CD4-positive, alpha-beta T cell treated with Interleukin-15 for 1 hour (primary cell): ENCODE results near the gene CIP2A.
A peak's percentile ranks its signal among the peaks of the same experiment; 100 is the strongest.
"Not testable (repeated sequence)": the region's sequence is repeated elsewhere in the genome, so short reads cannot be mapped to it uniquely, and the experiment has no call there.

Experiments
- DNase-seq: peaks from one replicate; pipeline ENCODE4 v3.0.0-alpha.2; 2020

Gene CIP2A

DNA sequence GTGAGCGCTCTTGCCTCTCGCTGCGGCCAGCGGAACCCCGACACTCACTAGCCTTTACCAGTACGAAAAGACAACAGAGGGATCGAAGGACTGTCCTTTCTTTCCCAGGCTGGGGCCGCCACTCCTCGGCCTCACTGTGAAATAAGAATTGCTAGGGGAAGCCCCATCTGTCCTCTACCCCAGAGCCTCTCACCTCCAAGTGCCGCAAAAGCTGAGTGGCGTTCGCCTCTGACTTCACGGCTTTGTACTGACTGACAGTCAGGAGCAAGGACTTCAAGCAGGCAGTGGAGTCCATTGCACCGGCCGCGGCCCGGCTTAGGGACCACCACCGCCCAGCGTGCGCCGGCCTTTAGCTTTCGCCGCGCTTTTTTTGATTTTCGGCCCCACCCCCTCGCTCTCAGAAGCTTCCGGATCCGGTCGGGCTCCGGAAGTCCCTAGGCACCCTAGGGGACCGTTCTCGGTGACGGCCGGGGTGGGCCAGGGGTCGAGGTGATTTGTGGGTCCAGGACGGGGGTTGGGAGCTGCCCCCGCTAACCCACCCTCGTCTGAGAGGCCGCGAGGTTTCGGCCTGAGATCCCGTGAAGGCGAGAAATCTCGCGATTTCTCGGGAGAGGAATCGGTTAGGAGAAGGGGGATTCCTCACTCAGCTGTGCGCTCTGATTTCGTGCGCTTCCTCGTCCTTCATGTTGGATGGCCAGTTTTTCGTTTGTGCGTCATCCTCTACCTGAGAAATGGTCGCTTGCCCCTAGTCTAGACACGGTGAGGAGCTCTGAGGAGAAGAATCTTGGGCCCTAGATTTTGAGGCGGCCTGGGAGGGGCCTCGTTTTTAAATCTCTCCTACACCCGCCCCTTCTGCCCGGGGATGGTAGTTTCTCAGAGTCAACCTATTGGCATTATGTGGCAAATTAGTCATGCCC lies at the start of gene CIP2A, which contains the start of gene DZIP3:
Gene CIP2A (minus strand): TSS at position 358 of the 917 bp plus-strand sequence. CDS start 63 bp downstream, at position 295.
Gene DZIP3 (plus strand): TSS at position 642 of the 917 bp plus-strand sequence. CDS start 15,685 bp downstream, outside the sequence.
- DNase-seq = peak; percentile 91

DNA sequence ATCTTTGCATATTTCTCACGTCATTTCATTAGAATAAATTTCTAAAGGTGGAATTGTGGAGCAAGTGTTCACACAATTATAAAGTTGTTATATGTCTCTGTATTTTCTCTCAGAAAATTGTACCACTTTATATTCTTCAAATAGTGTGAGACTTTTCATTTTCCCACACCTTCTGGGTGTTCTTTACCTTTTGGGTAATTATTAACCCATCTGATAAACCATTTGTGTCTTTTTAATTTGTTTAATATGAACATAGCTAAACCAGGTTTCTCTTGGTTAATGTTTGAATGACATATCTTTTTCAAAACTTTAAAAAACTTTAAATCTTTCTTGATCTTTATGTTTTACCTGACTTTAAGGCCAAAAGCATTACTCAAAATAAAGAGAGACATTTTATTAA lies 40.7 kb upstream of the CIP2A start:
- no peak for DNase-seq

DNA sequence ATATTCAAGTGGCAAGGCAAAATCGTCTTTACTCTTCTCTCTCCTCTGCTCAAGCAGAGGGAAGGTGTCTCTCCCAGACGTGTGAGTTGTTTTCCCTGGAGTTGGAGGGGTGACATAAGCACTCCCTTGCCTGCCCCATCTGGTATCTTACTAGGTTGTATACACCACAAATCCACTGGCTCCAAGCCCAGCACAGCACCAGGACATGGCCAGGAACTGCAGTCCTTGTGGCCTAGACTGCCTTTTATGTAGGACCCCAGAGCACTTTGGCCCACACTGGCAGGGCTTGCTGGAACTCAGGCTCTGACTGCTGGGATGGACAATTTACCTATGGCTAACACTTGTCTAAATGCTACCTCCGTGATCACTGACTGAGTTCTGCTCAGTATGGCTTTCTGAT lies 34.3 kb upstream of the CIP2A start:
- no peak for DNase-seq

DNA sequence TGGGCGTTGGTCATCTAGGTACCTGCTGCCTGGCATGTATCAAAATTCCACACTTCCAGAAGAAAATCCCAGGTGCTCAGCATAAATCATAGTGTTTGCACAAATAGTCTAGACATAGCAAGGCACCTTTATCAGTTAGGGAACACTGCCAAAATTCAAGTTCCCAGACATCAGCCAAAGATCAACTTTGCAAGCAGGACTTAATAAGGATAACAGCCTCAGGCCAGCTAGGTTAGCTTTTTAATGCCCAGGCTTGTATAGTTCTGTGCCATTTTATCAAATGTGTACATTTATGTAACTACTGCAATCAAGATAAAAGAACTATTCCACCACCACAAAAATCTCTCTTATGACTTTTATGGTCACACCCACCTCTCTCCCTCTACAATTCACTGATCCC lies 31.0 kb upstream of the CIP2A start:
- no peak for DNase-seq

DNA sequence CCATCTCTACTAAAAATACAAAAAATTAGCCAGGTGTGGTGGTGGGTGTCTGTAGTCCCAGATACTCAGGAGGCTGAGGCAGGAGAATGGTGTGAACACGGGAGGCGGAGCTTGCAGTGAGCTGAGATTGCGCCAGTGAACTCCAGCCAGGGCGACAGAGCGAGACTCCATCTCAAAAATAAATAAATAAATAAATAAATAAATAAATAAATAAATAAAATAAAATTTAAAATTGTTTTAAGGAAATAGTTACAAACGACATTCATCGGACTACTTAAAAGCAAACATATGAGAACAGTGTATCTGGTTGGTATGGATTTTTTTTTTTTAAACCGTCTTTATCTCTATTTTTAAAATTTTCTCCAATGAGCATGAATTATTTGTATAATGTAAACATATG lies 26.9 kb upstream of the CIP2A start:
- not testable (repeated sequence) for DNase-seq

DNA sequence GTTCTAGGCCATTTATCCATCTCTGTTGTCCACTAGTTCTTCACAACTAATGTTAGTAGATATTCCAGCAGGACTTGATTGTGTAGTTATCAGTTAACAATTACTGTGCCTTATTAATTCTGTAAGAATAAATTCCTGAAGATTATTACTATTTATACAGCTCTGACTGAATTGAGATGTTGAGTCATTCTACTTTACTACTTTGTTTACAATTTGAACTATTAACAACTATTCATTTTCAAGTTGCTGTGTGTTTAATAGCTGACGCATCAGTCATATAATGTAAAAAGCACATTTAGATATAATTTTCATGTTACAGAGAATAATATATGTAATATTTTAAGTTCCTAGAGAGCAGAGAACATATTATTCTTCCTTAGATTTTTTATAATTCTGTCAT lies 21.4 kb upstream of the CIP2A start:
- no peak for DNase-seq

DNA sequence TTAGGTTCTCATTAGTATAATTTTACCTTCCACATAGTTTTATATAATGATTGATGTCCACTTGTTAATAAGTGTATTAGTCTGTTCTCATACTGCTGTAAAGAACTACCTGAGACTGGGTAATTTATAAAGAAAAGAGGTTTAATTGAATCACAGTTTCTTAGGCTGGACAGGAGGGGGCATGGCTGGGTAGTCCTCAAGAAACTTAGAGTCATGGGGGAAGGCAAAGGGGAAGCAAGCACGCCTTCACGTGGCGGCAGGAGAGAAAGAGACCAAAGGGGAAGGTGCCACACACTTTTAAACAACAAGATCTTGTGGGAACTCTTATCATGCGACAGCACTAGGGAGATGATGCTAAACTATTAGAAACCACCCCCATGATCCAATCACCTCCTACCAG lies 19.5 kb upstream of the CIP2A start:
- no peak for DNase-seq

DNA sequence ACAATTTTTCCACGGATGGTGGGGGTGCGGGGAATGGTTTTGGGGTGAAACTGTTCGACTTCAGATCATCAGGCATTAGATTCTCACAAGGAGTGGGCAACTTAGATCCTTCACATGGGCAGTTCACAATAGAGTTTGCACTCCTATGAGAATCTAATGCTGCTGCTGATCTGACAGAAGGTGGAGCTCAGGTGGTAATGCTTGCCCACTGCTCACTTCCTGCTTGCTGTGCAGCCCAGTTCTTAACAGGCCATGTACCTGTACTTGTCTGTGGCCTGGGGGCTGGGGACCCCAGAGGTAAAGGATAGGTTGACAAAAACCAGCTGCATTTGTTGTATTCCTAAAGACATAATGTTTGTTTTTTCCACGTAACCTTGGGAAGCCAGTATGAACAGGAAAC lies 16.3 kb upstream of the CIP2A start:
- DNase-seq = no peak

DNA sequence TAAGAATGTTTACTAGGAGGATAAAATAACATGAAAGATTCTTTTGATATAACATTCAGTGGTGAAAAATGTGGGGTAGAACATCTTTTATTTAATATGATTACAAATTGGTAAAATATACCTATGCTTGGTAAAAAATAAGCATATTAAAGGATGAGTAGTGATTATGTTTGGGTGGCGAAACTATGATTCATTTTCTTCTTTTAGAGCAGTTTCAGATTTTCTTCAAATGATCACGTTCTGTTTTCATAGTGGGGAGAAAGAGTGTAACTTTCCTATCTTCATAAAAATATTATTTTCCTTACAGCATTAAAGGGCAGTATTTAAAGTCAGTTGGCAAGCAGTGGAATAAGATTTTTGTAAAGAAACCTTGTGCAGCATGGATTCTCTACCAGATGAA lies 15.8 kb upstream of the CIP2A start:
- DNase-seq = no peak

DNA sequence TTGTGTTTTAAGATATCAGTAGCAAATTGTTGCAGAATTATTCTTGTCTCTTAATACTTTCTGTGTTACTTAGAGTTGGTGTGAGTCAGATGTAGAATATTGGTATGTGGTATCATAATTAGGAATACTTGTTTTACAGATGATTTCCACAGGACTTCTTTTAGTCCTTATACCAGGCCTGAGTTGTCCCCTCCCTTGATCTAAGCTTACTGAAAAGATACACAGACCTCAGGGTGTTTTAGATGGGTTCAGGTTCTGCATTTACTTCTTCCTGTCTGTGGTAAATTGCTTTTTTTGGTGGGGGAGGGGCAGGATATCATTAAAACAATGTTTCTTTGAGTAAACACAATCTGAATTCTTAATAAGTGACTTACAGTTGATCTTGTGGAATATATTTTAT lies 14.5 kb upstream of the CIP2A start:
- DNase-seq = no peak

DNA sequence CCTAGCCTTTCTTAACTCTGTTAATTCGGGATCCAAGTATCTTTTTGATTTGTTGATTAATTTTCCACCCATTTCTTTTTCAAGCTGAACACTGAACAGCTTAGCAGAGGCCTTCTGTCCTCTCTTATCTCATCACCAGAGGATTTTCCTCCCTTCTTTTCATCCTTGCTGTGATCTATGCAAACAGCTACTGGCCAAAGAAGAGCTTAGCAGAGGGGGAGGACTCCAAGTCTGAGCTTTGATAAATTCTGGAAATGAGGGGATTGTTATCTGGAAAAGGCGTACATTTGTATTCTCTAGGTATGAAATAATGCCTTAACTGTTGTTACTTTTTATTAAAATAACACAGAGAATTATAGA lies 13.7 kb upstream of the CIP2A start:
- DNase-seq = no peak

DNA sequence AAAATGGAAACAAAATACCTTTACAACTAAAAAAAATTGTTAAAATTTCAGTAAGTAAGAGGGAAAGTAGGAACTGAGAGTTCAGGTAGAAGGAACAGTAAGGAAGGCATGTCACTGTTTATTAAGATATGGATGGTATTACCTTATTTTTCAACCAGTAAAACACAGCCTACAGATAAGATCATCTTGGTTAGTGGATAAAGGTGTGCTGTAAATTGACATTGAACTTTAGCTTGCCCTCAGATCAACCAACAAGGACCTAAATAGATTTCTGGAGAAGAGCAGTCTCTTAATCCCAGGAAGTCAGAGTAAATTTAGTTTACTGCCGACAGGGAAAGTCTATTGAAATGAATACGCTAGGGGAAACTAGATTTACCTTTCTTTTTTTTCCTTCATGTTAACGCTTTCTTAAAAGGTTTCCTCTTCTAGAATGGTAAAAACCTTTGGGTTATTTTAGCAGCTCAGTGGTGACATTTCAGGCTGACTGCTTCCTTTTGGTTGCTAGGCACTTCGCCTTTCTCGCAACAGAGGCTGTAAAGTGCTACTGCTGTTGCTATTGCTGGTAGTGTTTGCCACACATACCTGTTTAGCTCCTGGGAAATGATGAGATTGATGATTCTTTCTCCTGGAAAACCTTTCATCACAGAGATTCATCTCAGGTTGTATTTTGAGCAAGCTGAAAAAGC lies 13.2 kb upstream of the CIP2A start:
- DNase-seq = peak; percentile 61

DNA sequence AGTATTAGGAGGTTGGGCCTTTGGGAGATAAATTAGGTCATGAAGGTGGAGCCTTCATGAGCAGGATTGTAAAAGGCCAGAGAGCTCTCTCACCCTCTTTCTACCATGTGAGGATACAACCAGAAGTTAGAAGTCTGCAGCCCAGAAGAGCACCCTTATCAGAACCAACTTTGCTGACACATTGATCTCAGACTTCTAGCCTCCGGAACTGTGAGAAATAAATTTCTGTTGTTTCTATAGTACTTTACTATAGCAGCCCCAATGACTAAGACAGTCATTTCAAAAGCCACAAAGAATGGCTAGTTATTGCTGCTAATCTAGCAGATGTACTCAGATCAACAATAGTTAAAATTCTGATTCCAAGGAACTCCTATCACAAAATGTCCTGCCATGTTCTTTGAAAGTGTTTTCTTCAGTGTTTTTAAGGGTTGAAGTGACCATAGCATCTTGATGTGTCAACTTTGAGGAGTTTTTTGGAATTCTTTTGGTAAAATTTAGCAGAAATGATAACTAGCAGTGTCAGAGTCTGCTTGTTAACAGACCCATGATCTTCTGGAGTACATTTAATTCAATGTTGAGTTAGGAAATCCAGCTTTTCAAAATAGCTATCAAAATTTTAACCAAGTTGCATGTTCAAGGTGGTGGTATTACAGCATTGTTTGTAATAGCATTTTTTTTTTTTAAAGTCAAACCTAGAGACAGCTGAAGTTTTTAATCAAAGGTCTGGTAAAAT lies 10.6 kb upstream of the CIP2A start:
- no peak for DNase-seq

DNA sequence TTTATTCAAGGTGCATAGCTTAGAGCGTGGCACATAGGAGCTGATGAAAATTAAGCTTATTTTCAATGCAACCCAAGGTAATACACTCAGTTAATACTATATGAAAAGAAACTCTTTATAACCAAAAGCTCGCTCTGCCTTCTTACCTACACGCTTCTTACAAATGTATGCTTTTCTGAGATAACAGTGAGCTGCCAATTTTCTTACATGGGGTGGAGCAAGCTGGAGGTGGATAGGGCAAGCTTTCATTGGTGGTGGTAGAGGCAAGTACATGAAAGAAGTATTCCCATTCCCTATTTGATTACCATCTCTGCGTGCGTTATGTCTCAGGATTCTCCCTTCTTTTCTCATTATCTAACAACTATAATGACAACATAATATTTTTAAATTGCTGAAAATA lies 9.1 kb upstream of the CIP2A start:
- no peak for DNase-seq

DNA sequence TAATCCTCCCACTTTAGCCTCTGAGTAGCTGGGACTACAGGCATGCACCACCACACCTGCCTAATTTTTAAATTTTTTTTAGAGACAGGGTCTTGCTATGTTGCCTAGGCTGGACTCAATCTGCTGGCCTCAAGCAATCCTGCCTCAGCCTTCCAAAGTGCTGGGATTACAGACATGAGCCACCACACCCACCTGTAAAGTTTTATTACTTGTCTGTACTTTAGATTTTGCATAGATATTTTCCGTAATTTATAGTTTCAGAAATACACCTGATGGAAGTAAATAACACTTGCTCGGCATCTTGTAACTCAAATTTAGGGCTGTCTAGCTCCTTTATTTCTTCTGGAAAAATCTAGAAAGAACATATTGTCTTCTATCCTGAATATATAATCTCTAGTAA lies 6.1 kb upstream of the CIP2A start:
- DNase-seq = no peak

DNA sequence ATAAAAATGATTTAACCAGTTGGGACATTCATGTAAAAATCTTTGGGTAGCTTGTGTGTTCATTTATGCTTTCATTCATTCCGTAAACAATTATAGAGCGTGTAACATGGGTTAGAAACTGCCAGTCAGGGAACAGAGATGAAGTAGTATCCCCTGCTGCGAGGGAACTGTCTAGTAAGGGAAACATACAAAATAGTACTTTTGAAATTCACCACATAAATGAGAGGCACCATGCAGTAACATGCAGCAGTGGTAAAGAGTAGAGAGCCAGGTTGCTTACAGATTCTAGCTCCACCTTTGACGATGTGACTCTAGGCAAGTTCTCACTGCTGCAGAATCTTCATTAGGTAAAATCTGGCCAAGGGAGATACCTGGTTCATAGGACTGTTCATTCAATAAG lies 1.2 kb upstream of the CIP2A start:
- no peak for DNase-seq

DNA sequence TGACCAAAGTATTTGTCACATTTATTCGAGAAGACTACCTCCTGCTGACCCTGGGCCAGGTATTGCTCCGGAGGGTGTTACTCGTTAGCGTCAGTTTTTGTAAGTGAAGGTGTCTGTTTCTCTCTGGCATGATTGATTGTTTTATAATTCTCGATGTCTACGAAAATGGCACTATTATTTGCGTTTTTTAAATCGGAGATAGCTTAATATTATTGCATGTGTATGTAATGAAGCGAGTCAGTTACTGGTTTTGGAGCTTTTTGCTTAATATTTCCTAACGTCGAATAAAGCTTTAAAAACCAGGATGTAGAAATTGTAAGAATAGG lies 723 bp upstream of the CIP2A start:
- no peak for DNase-seq

DNA sequence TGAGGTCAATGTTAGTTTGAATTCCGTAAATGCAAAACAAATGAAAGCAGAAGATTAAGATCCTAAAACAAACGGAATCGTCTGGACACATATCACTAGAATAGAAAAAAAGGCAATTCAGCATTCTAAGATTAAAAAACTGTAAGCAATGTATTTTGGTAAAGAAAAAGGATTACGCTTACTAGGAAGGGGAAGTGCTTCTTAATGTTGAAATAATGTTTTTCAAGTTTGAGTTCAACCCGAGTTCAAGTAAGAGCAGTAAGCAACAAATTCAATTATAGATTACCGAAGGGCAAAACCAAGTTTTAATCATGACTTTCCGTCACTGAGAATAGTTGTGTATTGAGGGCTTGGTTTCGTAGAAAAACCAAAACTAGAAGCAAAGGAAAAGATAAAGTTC lies 637 bp downstream of the CIP2A start:
- DNase-seq = no peak

DNA sequence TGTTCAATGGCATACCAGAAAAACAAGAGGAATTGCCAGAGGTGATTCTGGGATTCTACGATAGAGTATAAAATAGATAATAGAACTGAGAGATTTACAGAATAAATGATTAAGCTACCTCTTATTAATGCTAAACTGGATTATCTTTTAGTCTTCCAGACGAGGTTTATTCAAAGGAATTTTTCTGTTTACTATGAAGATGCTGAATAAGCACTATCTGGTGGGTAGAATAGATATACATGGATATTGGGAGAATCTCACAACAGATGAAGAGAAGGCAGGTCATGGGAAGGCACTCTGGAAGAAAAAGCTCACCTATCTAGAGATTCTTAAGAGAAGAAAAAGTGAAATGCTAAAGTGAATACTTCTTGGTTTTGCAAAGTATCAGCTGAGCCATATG lies 11.2 kb downstream of the CIP2A start:
- DNase-seq = no peak

DNA sequence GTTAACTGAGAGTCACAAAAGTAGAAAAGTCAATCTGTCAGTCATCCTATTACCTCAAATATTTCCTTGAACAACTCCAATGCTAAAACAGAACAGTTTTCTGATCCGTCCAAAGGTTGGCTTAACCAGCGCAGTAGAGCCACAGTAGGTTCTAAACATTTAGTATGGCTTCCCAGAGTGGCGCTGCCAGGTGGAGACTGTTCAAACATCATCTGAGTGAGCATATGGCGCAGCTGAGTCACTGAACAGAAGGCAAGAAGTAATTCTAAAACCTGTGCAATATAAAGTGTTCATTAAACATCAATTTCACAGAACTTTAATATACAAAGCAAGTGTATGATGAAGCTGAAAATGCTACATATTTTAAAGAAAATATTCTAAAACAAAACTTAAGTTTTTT lies 19.9 kb downstream of the CIP2A start:
- DNase-seq = no peak

DNA sequence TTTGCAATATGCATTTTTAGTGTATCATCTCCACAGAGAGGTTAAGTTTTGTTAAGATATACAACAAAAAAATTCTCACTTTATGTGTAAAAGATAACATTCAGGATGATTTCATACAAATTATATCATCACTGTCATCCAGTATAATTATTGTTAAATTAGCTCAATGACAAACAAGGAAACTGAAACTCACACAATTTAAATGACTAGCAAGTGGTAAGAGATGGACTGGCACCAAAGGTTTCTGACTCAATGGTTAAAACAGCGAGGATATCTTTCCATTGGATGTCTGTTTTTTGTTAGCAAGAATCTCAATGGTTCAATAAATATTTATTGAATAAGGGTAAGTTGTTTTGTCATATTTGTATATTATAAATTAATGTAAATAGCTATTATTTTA lies 22.6 kb downstream of the CIP2A start:
- no peak for DNase-seq

DNA sequence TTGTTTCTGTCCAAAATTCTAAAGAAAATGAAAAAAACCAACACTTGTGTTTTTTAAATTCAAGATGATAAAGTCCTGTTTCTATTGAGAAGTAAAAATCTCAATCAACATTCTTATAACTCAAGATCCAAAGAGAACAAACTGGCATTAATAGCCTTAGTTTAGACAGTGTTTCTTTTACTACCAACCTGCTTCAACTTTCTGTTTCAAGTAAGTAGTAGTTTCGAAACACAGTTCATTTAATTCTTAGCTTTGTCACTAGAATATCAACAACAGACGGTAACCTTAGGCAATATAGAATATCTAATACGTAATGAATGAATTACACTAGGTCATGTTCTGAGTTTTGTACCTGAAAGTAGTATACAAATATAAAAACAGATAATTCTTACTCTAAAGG lies 23.7 kb downstream of the CIP2A start:
- no peak for DNase-seq

DNA sequence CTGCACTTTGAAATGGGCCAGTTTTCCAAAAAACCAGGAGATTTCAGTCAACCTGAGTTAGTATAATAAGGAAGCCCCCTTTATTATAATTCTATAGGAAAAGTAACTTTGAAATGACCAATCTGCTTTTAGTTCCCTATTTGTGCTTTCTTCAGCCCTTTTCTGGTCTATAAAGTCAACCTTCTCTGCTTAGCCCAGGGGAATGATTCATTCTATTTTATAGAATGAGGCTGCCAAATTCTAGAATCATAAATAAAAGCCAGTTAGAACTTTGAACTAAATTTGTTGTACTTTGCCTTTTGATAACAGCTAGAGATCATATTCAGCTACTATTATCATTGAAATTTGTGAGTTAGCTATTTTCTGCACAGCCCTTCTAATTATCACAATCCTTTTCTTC lies 24.7 kb downstream of the CIP2A start:
- DNase-seq = no peak

DNA sequence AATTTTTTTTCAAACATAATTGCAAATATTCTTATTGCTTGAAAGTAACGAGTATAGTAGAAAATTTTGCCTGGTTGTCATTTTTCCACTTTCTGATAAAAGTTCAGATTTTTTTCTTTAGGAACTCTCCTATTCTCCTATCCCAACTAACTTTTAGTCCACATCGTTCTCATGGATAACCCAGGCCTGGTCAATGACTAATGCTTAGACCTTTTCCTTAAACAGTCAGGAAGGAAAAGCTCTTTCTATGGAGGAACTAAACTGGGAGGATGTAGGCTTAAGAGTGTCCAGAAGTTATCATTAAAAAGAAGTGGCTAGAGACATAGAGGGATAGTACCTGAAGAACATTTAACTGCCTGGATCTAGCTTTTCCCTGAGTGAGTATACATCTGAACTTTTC lies 26.7 kb downstream of the CIP2A start:
- DNase-seq = no peak
